ENCODE results near the gene NNMT. TPM values are rescaled to one million over a fixed set of nuclear protein-coding genes. Genes with fewer than 3 reads are reported as not detected.

The NNMT gene
- total and polyA plus RNA-seq, 9 of the 15 experiments (the other 6 are each of a cell fraction or from before 2014, with no cell fraction given) = 6.1 to 15.0 (median 11.2) TPM

DNA sequence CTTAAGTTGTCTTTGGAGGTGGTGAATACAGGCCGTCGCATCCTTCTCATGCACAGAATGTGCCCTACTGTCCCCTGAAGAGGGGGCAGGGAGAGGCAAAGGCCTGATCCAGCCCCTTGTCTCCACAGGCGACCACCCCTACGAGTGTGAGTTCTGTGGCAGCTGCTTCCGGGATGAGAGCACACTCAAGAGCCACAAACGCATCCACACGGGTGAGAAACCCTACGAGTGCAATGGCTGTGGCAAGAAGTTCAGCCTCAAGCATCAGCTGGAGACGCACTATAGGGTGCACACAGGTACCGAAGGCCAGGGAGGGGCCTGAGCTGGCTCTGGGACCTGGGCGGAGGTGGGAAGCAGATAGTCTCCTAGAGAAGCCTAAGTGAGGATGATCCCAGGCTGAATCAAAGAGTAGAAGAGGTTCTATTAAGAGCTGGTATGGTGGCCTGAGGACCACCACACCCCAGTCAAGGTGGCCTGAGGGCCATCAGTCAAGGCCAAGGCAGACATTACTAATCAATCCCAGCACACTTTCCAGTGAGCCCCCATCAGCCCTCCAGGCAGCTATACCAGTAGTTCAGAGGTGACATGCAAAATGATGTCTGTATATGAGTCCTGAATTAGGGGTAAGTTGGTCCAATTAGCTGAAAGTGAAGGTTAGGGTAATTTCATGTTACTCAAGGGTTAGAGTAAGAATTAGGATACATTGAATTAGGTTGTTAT is 49.0 kb upstream of the NNMT start (continued):
- TF ChIP-seq, protein P1, sequence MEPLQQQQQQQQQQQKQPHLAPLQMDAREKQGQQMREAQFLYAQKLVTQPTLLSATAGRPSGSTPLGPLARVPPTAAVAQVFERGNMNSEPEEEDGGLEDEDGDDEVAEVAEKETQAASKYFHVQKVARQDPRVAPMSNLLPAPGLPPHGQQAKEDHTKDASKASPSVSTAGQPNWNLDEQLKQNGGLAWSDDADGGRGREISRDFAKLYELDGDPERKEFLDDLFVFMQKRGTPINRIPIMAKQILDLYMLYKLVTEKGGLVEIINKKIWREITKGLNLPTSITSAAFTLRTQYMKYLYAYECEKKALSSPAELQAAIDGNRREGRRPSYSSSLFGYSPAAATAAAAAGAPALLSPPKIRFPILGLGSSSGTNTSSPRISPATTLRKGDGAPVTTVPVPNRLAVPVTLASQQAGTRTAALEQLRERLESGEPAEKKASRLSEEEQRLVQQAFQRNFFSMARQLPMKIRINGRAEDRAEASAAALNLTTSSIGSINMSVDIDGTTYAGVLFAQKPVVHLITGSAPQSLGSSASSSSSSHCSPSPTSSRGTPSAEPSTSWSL (CRISPR knock-in tag; IDR thresholded peaks at IDR 0.05; ENCODE audit: borderline replicate concordance) = no peak
- TF ChIP-seq ZNF23 (CRISPR knock-in tag; IDR thresholded peaks at IDR 0.05) = no peak
- TF ChIP-seq JUN (IDR thresholded peaks at IDR 0.05; ENCODE audit: borderline replicate concordance, low read depth, low read length) = no peak
- TF ChIP-seq JUN (CRISPR knock-in tag; IDR thresholded peaks at IDR 0.05; ENCODE audit: borderline replicate concordance) = no peak

DNA sequence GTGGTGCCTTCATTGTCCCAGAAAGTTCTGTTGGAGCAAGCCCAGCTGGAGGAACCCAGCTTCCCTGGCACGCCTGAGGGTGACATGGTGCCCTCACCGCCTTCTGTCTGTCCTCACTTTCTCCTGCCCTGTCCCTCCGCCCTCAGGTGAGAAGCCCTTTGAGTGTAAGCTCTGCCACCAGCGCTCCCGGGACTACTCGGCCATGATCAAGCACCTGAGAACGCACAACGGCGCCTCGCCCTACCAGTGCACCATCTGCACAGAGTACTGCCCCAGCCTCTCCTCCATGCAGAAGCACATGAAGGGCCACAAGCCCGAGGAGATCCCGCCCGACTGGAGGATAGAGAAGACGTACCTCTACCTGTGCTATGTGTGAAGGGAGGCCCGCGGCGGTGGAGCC is 46.0 kb upstream of the NNMT start:
- no peak overlapping the region for H3K9ac ChIP-seq (ENCODE audit: insufficient read depth in 1 of 2, low read depth in 2 of 2, low read length in 2 of 2)
- peak overlapping the region; percentile 27; the same call in 1 of the 2 replicates for H2AFZ ChIP-seq (ENCODE audit: low read depth, low read length)
- WGBS (ENCODE audit: insufficient coverage, low coverage, missing lambda C conversion rate) = 87% methylated on average over 16 of the region's 17 CpGs
- H3K4me1 ChIP-seq (replicated peaks in 1 of 2; ENCODE audit: control insufficient read depth in 2 of 2, insufficient read depth in 2 of 2, low read length in 2 of 2) = peaks cover 9 to 11% of the 10 kb centered on the region in 2 experiments; a peak in 4 of 5 replicates
- no peak overlapping the region for H3K4me2 ChIP-seq (ENCODE audit: insufficient read depth, low read length)
- no peak overlapping the region for H3K27ac ChIP-seq (ENCODE audit: extremely low read depth, low read depth, low read length)
- peaks cover 4% of the 10 kb centered on the region for H3K9me1 ChIP-seq (ENCODE audit: control insufficient read depth, insufficient read depth, low read length)
- no peak for DNase-seq (ENCODE audit: extremely low read depth in 1 of 4, low spot score in 3 of 4)
- CTCF ChIA-PET (ENCODE audit: low intra/inter-chr PET ratio) = no interaction called here
- BruUV-seq (replicated peaks) = no TSS peak
- in situ Hi-C loops (cut with MboI) (loop anchor here (25.0 kb wide), 1 partner anchor 938 kb away; the partner anchor contains the start of gene TTC12), intact Hi-C loops (cut with micrococcal nuclease) (loop anchor here (5.0 kb wide), 1 partner anchor 33 kb away; no protein-coding TSS in a partner anchor)
- no peak overlapping the region for H3K4me3 ChIP-seq
- no peaks in the 10 kb centered on the region for H3K9me3 ChIP-seq (replicated peaks; ENCODE audit: control insufficient read depth, insufficient read depth, low read depth, low read length)
- FAIRE-seq = no peak
- H3K27me3 ChIP-seq (ENCODE audit: control insufficient read depth in 2 of 2, insufficient read depth in 2 of 2, low read length in 2 of 2) = no peaks in the 10 kb centered on the region
- no peaks in the 10 kb centered on the region for H4K20me1 ChIP-seq (replicated peaks; ENCODE audit: control insufficient read depth, insufficient read depth, low read length)
- ATAC-seq = no peak
- POLR2A ChIA-PET = interaction anchor here (0.7 to 1.4 kb wide), 3 partner anchors 10 to 44 kb away, joined by 3 read pairs; no protein-coding TSS in a partner anchor
- no peaks in the 10 kb centered on the region for H3K36me3 ChIP-seq (ENCODE audit: control insufficient read depth, insufficient read depth, low read length)
- no peaks in the 10 kb centered on the region for H3K79me2 ChIP-seq (ENCODE audit: control insufficient read depth, insufficient read depth, low read length)
- TF ChIP-seq HDAC3 (IDR thresholded peaks at IDR 0.05; ENCODE audit: borderline replicate concordance, partially characterized antibody) = no peak
- TF ChIP-seq, protein P2, sequence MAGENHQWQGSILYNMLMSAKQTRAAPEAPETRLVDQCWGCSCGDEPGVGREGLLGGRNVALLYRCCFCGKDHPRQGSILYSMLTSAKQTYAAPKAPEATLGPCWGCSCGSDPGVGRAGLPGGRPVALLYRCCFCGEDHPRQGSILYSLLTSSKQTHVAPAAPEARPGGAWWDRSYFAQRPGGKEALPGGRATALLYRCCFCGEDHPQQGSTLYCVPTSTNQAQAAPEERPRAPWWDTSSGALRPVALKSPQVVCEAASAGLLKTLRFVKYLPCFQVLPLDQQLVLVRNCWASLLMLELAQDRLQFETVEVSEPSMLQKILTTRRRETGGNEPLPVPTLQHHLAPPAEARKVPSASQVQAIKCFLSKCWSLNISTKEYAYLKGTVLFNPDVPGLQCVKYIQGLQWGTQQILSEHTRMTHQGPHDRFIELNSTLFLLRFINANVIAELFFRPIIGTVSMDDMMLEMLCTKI (IDR thresholded peaks at IDR 0.05; ENCODE audit: partially characterized antibody) = no peak
- TF ChIP-seq TGIF2 (CRISPR knock-in tag; IDR thresholded peaks at IDR 0.05) = no peak
- TF ChIP-seq ZNF507 (tag; conservative IDR thresholded peaks at IDR 0.05) = no peak
- TF ChIP-seq TEAD2 (tag; IDR thresholded peaks at IDR 0.05) = no peak
- TF ChIP-seq, protein P3, sequence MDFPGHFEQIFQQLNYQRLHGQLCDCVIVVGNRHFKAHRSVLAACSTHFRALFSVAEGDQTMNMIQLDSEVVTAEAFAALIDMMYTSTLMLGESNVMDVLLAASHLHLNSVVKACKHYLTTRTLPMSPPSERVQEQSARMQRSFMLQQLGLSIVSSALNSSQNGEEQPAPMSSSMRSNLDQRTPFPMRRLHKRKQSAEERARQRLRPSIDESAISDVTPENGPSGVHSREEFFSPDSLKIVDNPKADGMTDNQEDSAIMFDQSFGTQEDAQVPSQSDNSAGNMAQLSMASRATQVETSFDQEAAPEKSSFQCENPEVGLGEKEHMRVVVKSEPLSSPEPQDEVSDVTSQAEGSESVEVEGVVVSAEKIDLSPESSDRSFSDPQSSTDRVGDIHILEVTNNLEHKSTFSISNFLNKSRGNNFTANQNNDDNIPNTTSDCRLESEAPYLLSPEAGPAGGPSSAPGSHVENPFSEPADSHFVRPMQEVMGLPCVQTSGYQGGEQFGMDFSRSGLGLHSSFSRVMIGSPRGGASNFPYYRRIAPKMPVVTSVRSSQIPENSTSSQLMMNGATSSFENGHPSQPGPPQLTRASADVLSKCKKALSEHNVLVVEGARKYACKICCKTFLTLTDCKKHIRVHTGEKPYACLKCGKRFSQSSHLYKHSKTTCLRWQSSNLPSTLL (IDR thresholded peaks at IDR 0.05) = no peak
- no peak for TF ChIP-seq KLF10 (CRISPR knock-in tag; IDR thresholded peaks at IDR 0.05)

All from K562 (cell line).